NCI-H2227 (cell line): ENCODE results near the gene CAND2.

ENCODE experiments used
- DNase-seq: peaks from one replicate; lab custom pipeline; 2025; ENCODE audit not compliant: unreplicated experiment; lab: John Stamatoyannopoulos, UW

The CAND2 gene

DNA sequence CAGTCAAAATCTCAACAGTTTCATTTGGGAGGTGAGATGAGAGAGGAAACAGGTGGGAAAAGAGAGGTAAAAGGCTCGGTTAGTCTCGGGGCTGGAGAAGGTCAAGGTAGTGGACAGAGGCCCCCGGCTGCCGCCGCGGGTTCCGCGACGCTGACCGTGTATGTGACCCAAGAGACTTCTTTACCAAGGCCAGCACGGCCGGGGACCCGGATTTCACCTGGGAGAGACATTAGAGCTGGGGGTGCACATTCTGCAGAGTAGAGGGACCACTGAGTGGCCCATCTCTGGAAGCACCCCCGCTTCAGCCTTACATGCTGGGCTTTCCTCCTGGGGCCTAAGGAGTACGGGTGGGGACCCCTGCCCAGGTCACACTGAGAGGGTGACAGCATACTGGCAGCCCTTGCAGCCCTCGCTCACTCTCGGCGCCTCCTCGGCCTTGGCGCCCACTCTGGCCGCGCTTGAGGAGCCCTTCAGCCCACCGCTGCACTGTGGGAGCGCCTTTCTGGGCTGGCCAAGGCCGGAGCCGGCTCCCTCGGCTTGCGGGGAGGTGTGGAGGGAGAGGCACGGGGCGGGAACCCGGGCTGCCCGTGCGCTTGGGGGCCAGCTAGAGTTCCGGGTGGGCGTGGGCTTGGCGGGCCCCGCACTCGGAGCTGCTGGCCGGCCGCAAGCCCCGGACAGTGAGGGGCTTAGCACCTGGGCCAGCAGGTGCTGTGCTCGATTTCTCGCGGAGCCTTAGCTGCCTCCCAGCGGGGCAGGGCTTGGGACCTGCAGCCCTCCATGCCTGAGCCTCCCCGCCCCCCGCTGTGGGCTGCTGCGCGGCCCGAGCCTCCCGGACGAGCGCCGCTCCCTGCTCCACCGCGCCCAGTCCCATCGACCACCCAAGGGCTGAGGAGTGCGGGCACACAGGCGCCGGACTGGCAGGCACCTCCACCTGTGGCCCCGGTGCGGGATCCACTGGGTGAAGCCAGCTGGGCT lies 86.1 kb downstream of the CAND2 start:
- no peak for DNase-seq

DNA sequence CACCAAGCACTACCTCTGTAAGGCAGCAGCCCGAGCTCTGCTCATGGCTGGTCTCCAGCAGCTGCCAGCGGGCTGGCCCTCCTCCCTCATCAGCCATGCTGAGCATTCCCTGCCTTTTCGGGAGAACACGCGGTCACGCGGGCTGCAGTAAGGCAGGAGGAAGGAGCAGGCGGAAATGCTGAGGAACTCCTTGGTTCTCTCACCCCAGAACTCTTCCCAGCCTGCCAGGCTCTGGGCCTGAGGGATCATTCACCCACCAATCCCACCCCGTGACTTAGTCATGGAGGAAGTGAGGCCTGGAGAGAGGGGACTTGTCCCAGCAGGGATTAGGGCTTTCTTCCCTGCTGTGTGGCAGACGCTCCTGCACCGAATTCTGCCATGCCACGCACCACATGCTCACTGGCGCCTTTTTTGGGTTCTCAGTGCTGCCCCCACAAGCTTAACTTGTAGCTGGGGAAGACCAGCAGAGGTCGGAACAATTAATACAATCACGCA lies 87.8 kb downstream of the CAND2 start:
- no peak for DNase-seq
